Naive thymus-derived CD4-positive, alpha-beta T cell (primary cell): ENCODE results near the gene DZIP1L. TPM values are rescaled to one million over a fixed set of nuclear protein-coding genes. Genes with fewer than 3 reads are reported as not detected.

ENCODE experiments used
- ATAC-seq: fragments of 150-1000 bp; cut with Tn5 transposase; 2 replicates; pipeline ENCODE4 v1.10.0; 2021; ENCODE audit warnings: mild to moderate bottlenecking, moderate library complexity
- CTCF ChIA-PET: fragments of 350-600 bp; sonication (Branson Sonifier 250); formaldehyde crosslinking; loops from one replicate; lab custom pipeline; 2021; ENCODE audit warnings: antibody characterized with exemption; lab: Charles Lee
- POLR2A ChIA-PET: fragments of 350-600 bp; sonication (Branson Sonifier 250); formaldehyde crosslinking; loops from one replicate; lab custom pipeline; 2021; ENCODE audit warnings: antibody characterized with exemption, inconsistent platforms; lab: Charles Lee
- DNase-seq, 9 donors: peaks; one replicate each; pipeline versions ENCODE4 v3.0.0 to v3.0.0-alpha.2; 2020 to 2022; ENCODE audit warnings: mixed read lengths in 1 of 9
- H3K27ac ChIP-seq: one replicate; pipeline ENCODE4 v1.7.0; 2013; ENCODE audit warnings: mild to moderate bottlenecking, low read depth, low read length, moderate library complexity
- H3K27me3 ChIP-seq, 2 donors: one replicate each; pipeline ENCODE4 v1.7.0; 2013; ENCODE audit warnings: low read length in 2 of 2, mild to moderate bottlenecking in 2 of 2, moderate library complexity in 2 of 2; ENCODE audit not compliant: control insufficient read depth in 2 of 2, insufficient read depth in 2 of 2
- H3K36me3 ChIP-seq, 3 experiments: 1 replicate in 2 of 3; 2 replicates in 1 of 3; pipeline ENCODE4 v1.7.0; 2013; ENCODE audit warnings: low read length in 3 of 3, mild to moderate bottlenecking in 3 of 3, moderate library complexity in 1 of 3; ENCODE audit not compliant: insufficient read depth in 3 of 3, control insufficient read depth in 2 of 3
- H3K4me1 ChIP-seq, 2 donors: one replicate each; pipeline ENCODE4 v1.7.0; 2013; ENCODE audit warnings: low read length in 2 of 2, mild to moderate bottlenecking in 2 of 2, moderate library complexity in 1 of 2; ENCODE audit not compliant: control insufficient read depth in 2 of 2, insufficient read depth in 2 of 2
- H3K4me3 ChIP-seq: 2 replicates; pipeline ENCODE4 v1.7.0; 2013; ENCODE audit warnings: mild to moderate bottlenecking, low read length
- H3K9me3 ChIP-seq, 3 experiments: 1 replicate in 2 of 3; 2 replicates in 1 of 3; pipeline ENCODE4 v1.7.0; 2013; ENCODE audit warnings: low read length in 3 of 3; ENCODE audit not compliant: control insufficient read depth in 2 of 3
- H3K27ac Mint-ChIP-seq, 9 donors: one replicate each; pipeline ENCODE4 v1.8.0; 2020 to 2022; ENCODE audit warnings: mixed read lengths in 9 of 9, mild to moderate bottlenecking in 8 of 9, moderate library complexity in 5 of 9, inconsistent platforms in 2 of 9
- H3K27me3 Mint-ChIP-seq, 5 donors: one replicate each; pipeline ENCODE4 v1.8.0; 2021 to 2022; ENCODE audit warnings: mixed read lengths in 5 of 5, mild to moderate bottlenecking in 1 of 5
- H3K36me3 Mint-ChIP-seq, 5 donors: one replicate each; pipeline ENCODE4 v1.8.0; 2020 to 2022; ENCODE audit warnings: mixed read lengths in 5 of 5, mild to moderate bottlenecking in 3 of 5, inconsistent platforms in 1 of 5
- H3K4me1 Mint-ChIP-seq, 7 donors: one replicate each; pipeline ENCODE4 v1.8.0; 2020 to 2022; ENCODE audit warnings: mixed read lengths in 7 of 7, mild to moderate bottlenecking in 3 of 7, inconsistent platforms in 1 of 7
- H3K4me3 Mint-ChIP-seq, 10 donors: one replicate each; pipeline ENCODE4 v1.8.0; 2020 to 2022; ENCODE audit warnings: mild to moderate bottlenecking in 10 of 10, mixed read lengths in 10 of 10, moderate library complexity in 6 of 10, inconsistent platforms in 2 of 10
- H3K9me3 Mint-ChIP-seq, 11 donors: one replicate each; pipeline ENCODE4 v1.8.0; 2020 to 2022; ENCODE audit warnings: mixed read lengths in 11 of 11, mild to moderate bottlenecking in 4 of 11, inconsistent platforms in 1 of 11, moderate library complexity in 1 of 11
- intact Hi-C, 2 donors: fragments of 100-400 bp; cut with micrococcal nuclease; formaldehyde crosslinking; loops; one replicate each; pipeline ENCODE4 v1.15.1; 2023
- polyA plus RNA-seq, 2 donors: library from polyadenylated mRNA; unstranded; fragments of 300-500 nt; fragmentation: Illumina TruSeq; gene quantifications; one replicate each; pipeline ENCODE4 v1.2.3, GENCODE V29; 2021
- total RNA-seq, 6 experiments: library from RNA in 5 of 6; stranded (reverse) in 5 of 6; gene quantifications; 1 replicate in 5 of 6; 2 replicates in 1 of 6; pipeline ENCODE4 v1.2.3 and lab custom pipeline; 2021 to 2026

The DZIP1L gene
- total and polyA plus RNA-seq, 7 experiments from 2014 or later, result 0.15 TPM; not detected in 6

DNA sequence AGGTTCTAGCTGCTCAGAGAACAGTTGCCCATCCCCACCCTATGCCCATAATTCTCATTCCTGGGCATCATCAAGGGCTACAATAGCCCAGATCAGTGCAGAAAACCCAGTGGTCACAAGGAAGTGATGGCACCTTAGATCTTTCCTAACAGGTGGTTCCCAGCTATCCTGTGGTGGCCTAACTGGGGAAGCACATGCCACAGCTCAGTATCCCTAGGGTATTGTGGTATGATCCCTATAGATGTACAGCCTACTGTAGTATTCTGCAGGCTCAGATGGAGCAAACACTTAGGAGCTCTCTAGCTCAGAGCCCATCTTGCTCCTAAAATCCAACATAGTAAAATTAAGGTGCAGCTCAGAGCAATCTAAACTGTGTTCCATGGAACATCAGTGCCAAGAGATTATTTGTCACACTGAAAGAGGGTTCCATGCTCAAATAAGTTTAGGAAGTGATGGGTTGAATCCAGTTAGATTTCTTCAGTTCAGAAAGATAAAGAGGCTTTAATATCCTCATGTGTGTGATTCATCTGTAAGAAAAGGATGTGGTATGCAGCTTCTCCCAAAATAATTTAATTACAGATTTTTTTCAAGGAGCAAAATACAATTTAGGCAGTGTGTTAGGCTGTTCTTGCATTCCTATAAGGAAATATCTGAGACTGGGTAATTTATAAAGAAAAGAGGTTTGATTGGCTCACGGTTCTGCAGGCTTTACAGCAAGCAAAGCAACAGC lies 12.4 kb upstream of the DZIP1L start:
- no peak overlapping the region for H3K4me3 Mint-ChIP-seq
- peaks cover 0 to 5% (median 0%) of the 10 kb centered on the region in 7 donors for H3K4me1 Mint-ChIP-seq
- Histone ChIP-seq H3K36me3 (no peaks in the 10 kb centered on the region), H3K9me3 (no peaks in the 10 kb centered on the region), H3K27me3 (no peaks in the 10 kb centered on the region), H3K4me3 (no peak overlapping the region), H3K27ac (no peak overlapping the region), H3K4me1 (no peaks in the 10 kb centered on the region)
- DNase-seq, result no peak
- no peak for ATAC-seq
- intact Hi-C loops, result no loop called here
- peaks cover 0 to 21% (median 7%) of the 10 kb centered on the region in 5 donors for H3K27me3 Mint-ChIP-seq
- no peaks in the 10 kb centered on the region for H3K36me3 Mint-ChIP-seq
- ChIA-PET POLR2A (no interaction called here), CTCF (no interaction called here)
- peaks cover 0 to 5% (median 1%) of the 10 kb centered on the region in 11 donors for H3K9me3 Mint-ChIP-seq
- H3K27ac Mint-ChIP-seq, result no peak overlapping the region

- Mint-ChIP-seq H3K27me3 (peaks cover 4 to 24% (median 11%) of the 10 kb centered on the region in 5 donors), H3K4me1 (peaks cover 0 to 5% (median 0%) of the 10 kb centered on the region in 7 donors), H3K9me3 (peaks cover 0 to 5% (median 1%) of the 10 kb centered on the region in 11 donors), H3K27ac (no peak overlapping the region), H3K4me3 (no peak overlapping the region), H3K36me3 (no peaks in the 10 kb centered on the region)
- ChIA-PET POLR2A (no interaction called here), CTCF (no interaction called here)
- Histone ChIP-seq H3K36me3 (no peaks in the 10 kb centered on the region), H3K27me3 (no peaks in the 10 kb centered on the region), H3K27ac (no peak overlapping the region), H3K4me1 (no peaks in the 10 kb centered on the region), H3K9me3 (no peaks in the 10 kb centered on the region), H3K4me3 (no peak overlapping the region)
- ATAC-seq (peak; percentile 52), DNase-seq (no peak)
- intact Hi-C loops, result no loop called here
Measured at GRCh38 chr3:138125548-138126221, 10.3 kb upstream of the DZIP1L start.

DNA sequence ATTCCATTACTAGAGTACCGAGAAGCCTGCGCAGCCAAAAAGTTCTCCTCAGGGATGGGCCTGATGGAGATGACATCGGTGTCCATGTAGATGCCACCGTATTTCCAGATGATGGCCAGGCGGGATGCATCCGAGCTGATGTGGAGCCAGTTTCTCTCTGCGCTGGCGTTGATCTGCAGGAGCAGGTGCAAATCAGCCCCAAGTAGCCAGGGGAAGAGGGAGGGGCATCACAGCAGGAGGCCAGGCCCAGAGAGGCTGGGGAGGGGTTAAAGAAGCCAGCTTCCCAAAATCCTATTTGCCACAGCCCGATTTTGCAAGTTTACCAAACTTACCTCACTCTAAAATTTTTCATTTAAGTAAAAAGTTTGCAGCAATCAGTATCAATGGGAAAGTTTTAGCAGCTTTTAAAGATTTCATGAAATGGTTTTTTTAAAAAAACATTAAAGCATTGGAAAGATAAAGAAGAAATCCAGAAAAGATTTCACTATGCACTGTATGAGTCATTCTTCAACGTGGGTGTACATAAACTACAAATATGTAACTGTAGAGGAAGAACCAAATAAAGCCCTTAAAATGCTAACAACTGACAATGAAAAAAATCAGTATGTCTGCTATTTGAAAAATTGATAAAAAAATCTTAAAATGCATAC lies 9.4 kb upstream of the DZIP1L start:
- no peak overlapping the region for H3K27ac ChIP-seq
- POLR2A ChIA-PET, result no interaction called here

GRCh38 chr3:138124188-138124587 lies 8.8 kb upstream of the DZIP1L start:
- Histone ChIP-seq H3K36me3 (no peaks in the 10 kb centered on the region), H3K27me3 (no peaks in the 10 kb centered on the region), H3K9me3 (no peaks in the 10 kb centered on the region), H3K4me1 (no peaks in the 10 kb centered on the region), H3K4me3 (no peak overlapping the region), H3K27ac (no peak overlapping the region)
- ATAC-seq (no peak), DNase-seq (no peak)
- Mint-ChIP-seq H3K27me3 (peaks cover 4 to 21% (median 12%) of the 10 kb centered on the region in 5 donors), H3K27ac (no peak overlapping the region), H3K9me3 (peaks cover 0 to 5% (median 1%) of the 10 kb centered on the region in 11 donors), H3K36me3 (no peaks in the 10 kb centered on the region), H3K4me1 (peaks cover 0 to 5% (median 0%) of the 10 kb centered on the region in 7 donors), H3K4me3 (no peak overlapping the region)
- POLR2A ChIA-PET, result interaction anchor here (0.7 kb wide), 1 partner anchor 46 kb away, joined by 3 read pairs; no protein-coding TSS in a partner anchor
- CTCF ChIA-PET, result no interaction called here
- intact Hi-C loops, result no loop called here

More for the DNA sequence above, 9.4 kb upstream of the DZIP1L start:
- Mint-ChIP-seq H3K27me3 (peaks cover 4 to 23% (median 12%) of the 10 kb centered on the region in 5 donors), H3K36me3 (no peaks in the 10 kb centered on the region), H3K4me1 (peaks cover 0 to 5% (median 0%) of the 10 kb centered on the region in 7 donors), H3K9me3 (peaks cover 0 to 5% (median 1%) of the 10 kb centered on the region in 11 donors), H3K4me3 (no peak overlapping the region), H3K27ac (no peak overlapping the region)
- H3K4me3 ChIP-seq, result no peak overlapping the region
- CTCF ChIA-PET, result no interaction called here
- H3K9me3 ChIP-seq, result no peaks in the 10 kb centered on the region
- no peaks in the 10 kb centered on the region for H3K36me3 ChIP-seq
- ATAC-seq (no peak), DNase-seq (no peak)
- H3K27me3 ChIP-seq, result no peaks in the 10 kb centered on the region
- intact Hi-C loops, result no loop called here
- no peaks in the 10 kb centered on the region for H3K4me1 ChIP-seq

- CTCF ChIA-PET, result interaction anchor here (2.5 kb wide), 1 partner anchor 50 kb away, joined by 10 read pairs; no protein-coding TSS in a partner anchor
- Mint-ChIP-seq H3K9me3 (peaks cover 0 to 10% (median 2%) of the 10 kb centered on the region in 11 donors), H3K27ac (no peak overlapping the region), H3K36me3 (peaks cover 0 to 3% (median 0%) of the 10 kb centered on the region in 5 donors), H3K27me3 (peaks cover 22 to 53% (median 26%) of the 10 kb centered on the region in 5 donors), H3K4me3 (no peak overlapping the region), H3K4me1 (peaks cover 2 to 15% (median 8%) of the 10 kb centered on the region in 7 donors)
- no peak for ATAC-seq
- no peak overlapping the region for H3K27ac ChIP-seq
- POLR2A ChIA-PET, result no interaction called here
- DNase-seq, result no peak
- intact Hi-C loops, result loop anchor here (1.0 to 5.0 kb wide), 3 partner anchors 37 to 1014 kb away; no protein-coding TSS in a partner anchor
- no peaks in the 10 kb centered on the region for H3K4me1 ChIP-seq
- H3K27me3 ChIP-seq, result peaks cover 0 to under 1% of the 10 kb centered on the region in 2 donors
- no peak overlapping the region for H3K4me3 ChIP-seq
- H3K36me3 ChIP-seq, result no peaks in the 10 kb centered on the region
- no peaks in the 10 kb centered on the region for H3K9me3 ChIP-seq
Measured at GRCh38 chr3:138119423-138119766, 4.0 kb upstream of the DZIP1L start.

DNA sequence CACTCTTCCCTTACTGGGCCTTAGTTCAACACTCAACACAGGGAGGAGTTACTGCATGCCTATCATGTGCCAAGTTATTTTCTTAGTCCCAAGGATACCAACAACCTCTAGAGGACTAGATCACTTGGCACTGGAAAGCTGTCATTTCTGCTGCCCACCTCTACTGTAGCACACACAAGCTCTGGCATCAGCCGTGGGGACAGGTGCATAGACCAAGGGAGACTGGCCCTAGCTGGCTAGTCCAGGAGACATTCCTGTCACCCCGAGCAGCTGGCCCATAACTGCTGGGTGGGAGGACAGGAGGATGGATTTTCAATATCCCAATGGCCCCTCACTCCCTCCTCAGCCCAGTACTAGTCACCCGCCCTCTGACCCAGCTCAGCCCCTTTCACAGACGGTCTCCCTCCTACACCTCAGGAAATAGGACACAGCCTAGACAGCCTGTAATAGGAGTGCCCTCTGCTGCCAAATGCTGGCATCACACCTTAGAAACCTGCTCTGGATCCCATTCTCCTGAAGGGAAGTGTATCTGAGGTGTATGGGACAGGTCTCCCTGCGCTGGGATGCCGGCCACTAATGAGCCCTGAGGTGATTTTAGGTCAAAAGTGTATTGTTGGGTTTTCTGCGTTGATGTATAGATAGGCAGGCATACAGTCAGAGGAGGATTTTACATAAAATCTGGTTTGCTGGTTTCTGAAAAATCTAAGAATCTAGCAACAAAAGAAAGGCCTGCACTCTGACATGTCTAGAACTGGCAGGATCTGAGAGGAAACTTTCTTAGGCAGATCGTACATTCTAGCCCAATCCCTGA lies 3.4 kb upstream of the DZIP1L start:
- ChIA-PET CTCF (interaction anchor here (0.6 to 2.5 kb wide), 2 partner anchors 49 to 674 kb away, joined by 5 to 10 read pairs; no protein-coding TSS in a partner anchor), POLR2A (interaction anchor here (0.5 kb wide), 1 partner anchor 468 kb away, joined by 3 read pairs; no protein-coding TSS in a partner anchor)
- H3K9me3 Mint-ChIP-seq, result peaks cover 0 to 10% (median 2%) of the 10 kb centered on the region in 11 donors
- peaks cover 0 to 4% of the 10 kb centered on the region in 2 donors for H3K27me3 ChIP-seq
- no peak overlapping the region for H3K4me3 ChIP-seq
- H3K27ac Mint-ChIP-seq, result no peak overlapping the region
- H3K4me3 Mint-ChIP-seq, result no peak overlapping the region
- no peaks in the 10 kb centered on the region for H3K9me3 ChIP-seq
- intact Hi-C loops, result loop anchor here (1.0 to 5.0 kb wide), 3 partner anchors 37 to 1014 kb away; no protein-coding TSS in a partner anchor
- DNase-seq, result peak in 6 of 9 donors; percentile 10 to 57 (median 24)
- H3K36me3 Mint-ChIP-seq, result peaks cover 0 to 3% (median 0%) of the 10 kb centered on the region in 5 donors
- H3K36me3 ChIP-seq, result no peaks in the 10 kb centered on the region
- peaks cover 19 to 58% (median 31%) of the 10 kb centered on the region in 5 donors for H3K27me3 Mint-ChIP-seq
- H3K4me1 ChIP-seq, result no peaks in the 10 kb centered on the region
- no peak overlapping the region for H3K27ac ChIP-seq
- H3K4me1 Mint-ChIP-seq, result peaks cover 2 to 13% (median 8%) of the 10 kb centered on the region in 7 donors
- peak; percentile 65 for ATAC-seq
